Progenitor cell of endocrine pancreas (in vitro differentiated cells): ENCODE results near the gene PCDH11X. TPM values are rescaled to one million over a fixed set of nuclear protein-coding genes. Genes with fewer than 3 reads are reported as not detected.
A peak's percentile ranks its signal among the peaks of the same experiment; 100 is the strongest.
"Not testable (repeated sequence)": the region's sequence is repeated elsewhere in the genome, so short reads cannot be mapped to it uniquely, and the experiment has no call there.

Experiments used
- DNase-seq: peaks from one replicate; pipeline ENCODE4 v3.0.0; 2021; ENCODE audit warnings: low spot score; ENCODE audit not compliant: unreplicated experiment
- H3K27ac Mint-ChIP-seq: 2 replicates; pipeline ENCODE4 v1.8.0; 2021; ENCODE audit warnings: mild to moderate bottlenecking, moderate library complexity, mixed read lengths
- H3K27me3 Mint-ChIP-seq: 2 replicates; pipeline ENCODE4 v1.8.0; 2021; ENCODE audit warnings: mixed read lengths
- H3K36me3 Mint-ChIP-seq: 2 replicates; pipeline ENCODE4 v1.8.0; 2022; ENCODE audit warnings: mixed read lengths; ENCODE audit not compliant: insufficient read depth
- H3K4me1 Mint-ChIP-seq: 2 replicates; pipeline ENCODE4 v1.8.0; 2021; ENCODE audit warnings: low read depth, mixed read lengths
- H3K4me3 Mint-ChIP-seq: 2 replicates; pipeline ENCODE4 v1.8.0; 2021; ENCODE audit warnings: low read depth, mild to moderate bottlenecking, moderate library complexity, mixed read lengths
- H3K9me3 Mint-ChIP-seq: 2 replicates; pipeline ENCODE4 v1.8.0; 2021; ENCODE audit warnings: low read depth, mixed read lengths
- long read RNA-seq: library from polyadenylated mRNA; unstranded; transcript quantifications from one replicate; pipeline ENCODE4 v2.0.0, GENCODE V29; 2020
- total RNA-seq: library from RNA; stranded (reverse); gene quantifications from 2 replicates; pipeline ENCODE4 v1.2.1, GENCODE V29; 2021
- TF ChIP-seq, protein P1 (sequence below): fragments of 200-600 bp; sonication (generic); IDR thresholded peaks from one replicate; pipeline ENCODE4 v1.5.0; 2021; ENCODE audit warnings: antibody characterized with exemption, mild to moderate bottlenecking; ENCODE audit not compliant: unreplicated experiment

PCDH11X gene, protein sequence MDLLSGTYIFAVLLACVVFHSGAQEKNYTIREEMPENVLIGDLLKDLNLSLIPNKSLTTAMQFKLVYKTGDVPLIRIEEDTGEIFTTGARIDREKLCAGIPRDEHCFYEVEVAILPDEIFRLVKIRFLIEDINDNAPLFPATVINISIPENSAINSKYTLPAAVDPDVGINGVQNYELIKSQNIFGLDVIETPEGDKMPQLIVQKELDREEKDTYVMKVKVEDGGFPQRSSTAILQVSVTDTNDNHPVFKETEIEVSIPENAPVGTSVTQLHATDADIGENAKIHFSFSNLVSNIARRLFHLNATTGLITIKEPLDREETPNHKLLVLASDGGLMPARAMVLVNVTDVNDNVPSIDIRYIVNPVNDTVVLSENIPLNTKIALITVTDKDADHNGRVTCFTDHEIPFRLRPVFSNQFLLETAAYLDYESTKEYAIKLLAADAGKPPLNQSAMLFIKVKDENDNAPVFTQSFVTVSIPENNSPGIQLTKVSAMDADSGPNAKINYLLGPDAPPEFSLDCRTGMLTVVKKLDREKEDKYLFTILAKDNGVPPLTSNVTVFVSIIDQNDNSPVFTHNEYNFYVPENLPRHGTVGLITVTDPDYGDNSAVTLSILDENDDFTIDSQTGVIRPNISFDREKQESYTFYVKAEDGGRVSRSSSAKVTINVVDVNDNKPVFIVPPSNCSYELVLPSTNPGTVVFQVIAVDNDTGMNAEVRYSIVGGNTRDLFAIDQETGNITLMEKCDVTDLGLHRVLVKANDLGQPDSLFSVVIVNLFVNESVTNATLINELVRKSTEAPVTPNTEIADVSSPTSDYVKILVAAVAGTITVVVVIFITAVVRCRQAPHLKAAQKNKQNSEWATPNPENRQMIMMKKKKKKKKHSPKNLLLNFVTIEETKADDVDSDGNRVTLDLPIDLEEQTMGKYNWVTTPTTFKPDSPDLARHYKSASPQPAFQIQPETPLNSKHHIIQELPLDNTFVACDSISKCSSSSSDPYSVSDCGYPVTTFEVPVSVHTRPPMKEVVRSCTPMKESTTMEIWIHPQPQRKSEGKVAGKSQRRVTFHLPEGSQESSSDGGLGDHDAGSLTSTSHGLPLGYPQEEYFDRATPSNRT (N-terminal part only)
- 1.0 and 2.5 TPM in 2 replicates for total RNA-seq
- long read RNA-seq, full-length matches to known transcripts = 1 of 12 reads
- long read RNA-seq, partial matches to known transcripts = 2 of 12 reads
- long read RNA-seq, other reads (novel, unspliced or antisense) = 9 of 12 reads

DNA sequence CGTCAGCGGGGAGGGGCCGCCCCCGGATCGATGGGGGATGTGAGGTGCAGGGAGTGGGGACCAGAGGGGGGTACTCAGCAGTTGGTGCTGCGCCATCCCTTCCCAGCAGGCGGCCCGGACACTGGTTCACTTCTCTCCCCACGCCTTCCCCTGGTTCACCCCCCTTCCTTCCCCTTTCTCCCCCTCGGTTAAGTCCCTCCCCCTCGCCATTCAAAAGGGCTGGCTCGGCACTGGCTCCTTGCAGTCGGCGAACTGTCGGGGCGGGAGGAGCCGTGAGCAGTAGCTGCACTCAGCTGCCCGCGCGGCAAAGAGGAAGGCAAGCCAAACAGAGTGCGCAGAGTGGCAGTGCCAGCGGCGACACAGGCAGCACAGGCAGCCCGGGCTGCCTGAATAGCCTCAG, at the start of gene PCDH11X:
TSS of gene PCDH11X (plus strand) at position 241 of the 400 bp plus-strand sequence. CDS start 56,130 bp downstream, outside the sequence.
- Mint-ChIP-seq H3K4me1 (peaks cover 11% of the 10 kb centered on the region), H3K4me3 (peak within 1 kb of the TSS; percentile 71), H3K27me3 (peaks cover 57% of the 10 kb centered on the region)
- DNase-seq = peak; percentile 48
- not testable (repeated sequence) for H3K36me3 Mint-ChIP-seq, H3K27ac Mint-ChIP-seq, H3K9me3 Mint-ChIP-seq

DNA sequence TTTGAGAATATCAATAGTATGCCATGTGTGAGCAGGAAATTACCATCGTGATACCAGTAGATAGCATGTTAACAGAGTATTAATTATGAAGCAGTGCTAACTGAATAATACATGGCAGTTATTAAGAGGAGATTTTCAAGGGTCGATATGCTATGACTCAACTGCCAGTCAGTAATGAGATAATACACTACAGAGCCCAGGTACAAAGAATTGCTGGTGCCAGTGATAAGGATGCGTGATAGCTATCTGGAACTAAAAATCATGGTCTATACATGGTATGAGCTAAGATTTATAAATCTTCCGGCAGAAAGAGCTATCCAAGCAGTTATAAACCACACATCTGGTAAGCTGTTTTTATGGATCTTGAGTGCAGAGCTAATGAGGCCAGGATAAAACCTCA, 31.7 kb upstream of the PCDH11X start:
- not testable (repeated sequence) for DNase-seq, H3K27ac Mint-ChIP-seq, H3K4me3 Mint-ChIP-seq, H3K36me3 Mint-ChIP-seq, H3K27me3 Mint-ChIP-seq, H3K9me3 Mint-ChIP-seq, H3K4me1 Mint-ChIP-seq

DNA sequence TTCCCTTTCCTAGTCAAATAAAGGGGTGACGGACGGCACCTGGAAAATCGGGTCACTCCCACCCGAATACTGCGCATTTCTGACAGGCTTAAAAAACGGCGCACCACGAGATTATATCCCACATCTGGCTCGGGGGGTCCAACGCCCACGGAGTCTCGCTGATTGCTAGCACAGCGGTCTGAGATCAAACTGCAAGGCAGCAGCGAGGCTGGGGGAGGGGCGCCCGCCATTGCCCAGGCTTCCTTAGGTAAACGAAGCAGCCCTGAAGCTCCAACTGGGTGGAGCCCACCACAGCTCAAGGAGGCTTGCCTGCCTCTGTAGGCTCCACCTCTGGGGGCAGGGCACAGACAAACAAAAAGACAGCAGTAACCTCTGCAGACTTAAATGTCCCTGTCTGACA, 26.2 kb upstream of the PCDH11X start:
- not testable (repeated sequence) for H3K9me3 Mint-ChIP-seq, DNase-seq, H3K4me1 Mint-ChIP-seq, H3K27me3 Mint-ChIP-seq, H3K36me3 Mint-ChIP-seq
- H3K27ac Mint-ChIP-seq = peak overlapping the region; percentile 86
- H3K4me3 Mint-ChIP-seq = peak overlapping the region; percentile 72

DNA sequence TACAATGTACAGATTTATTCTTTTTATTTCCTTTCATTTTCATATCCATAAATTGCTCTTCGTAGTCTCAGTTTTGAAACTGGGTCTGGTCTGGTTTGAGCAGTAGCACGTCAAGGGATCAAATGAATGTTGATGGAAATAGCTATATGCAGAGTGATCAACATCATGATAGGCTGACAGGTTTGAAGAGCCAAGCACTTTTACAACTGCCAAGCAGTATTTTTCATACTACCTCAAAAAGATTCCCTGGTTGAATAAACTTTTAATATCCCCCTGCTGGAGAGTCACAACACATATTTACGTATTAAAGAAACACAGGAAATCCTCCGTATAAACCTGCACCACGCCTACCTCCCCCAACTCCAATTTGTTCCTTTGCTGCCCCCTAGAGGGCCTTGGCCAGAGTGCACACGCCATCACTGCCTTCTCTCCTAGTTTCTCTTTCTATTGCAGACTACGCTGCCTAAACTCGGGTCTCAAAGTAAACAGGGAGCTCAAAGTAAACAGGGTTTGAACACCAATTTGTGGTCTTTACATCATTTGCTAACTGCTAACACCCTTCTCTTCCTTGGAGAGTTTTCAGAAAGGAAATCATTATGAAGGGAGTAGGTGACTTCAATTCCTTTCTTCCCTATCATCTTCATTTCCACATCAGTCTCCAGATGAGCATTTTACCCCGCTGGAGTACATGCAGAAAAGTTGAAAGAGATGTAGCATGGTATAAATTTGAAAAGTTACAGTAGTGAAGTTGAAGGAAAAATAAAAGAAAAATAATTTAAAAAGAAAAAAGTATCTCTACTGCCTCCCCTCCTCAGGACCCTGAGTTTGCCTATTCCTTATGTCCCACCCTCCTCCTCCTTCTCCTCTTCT, 8.3 kb upstream of the PCDH11X start:
- H3K27ac Mint-ChIP-seq, H3K4me1 Mint-ChIP-seq, H3K36me3 Mint-ChIP-seq, H3K9me3 Mint-ChIP-seq, H3K27me3 Mint-ChIP-seq, H3K4me3 Mint-ChIP-seq, DNase-seq: not testable (repeated sequence)
- TF ChIP-seq, protein P1, sequence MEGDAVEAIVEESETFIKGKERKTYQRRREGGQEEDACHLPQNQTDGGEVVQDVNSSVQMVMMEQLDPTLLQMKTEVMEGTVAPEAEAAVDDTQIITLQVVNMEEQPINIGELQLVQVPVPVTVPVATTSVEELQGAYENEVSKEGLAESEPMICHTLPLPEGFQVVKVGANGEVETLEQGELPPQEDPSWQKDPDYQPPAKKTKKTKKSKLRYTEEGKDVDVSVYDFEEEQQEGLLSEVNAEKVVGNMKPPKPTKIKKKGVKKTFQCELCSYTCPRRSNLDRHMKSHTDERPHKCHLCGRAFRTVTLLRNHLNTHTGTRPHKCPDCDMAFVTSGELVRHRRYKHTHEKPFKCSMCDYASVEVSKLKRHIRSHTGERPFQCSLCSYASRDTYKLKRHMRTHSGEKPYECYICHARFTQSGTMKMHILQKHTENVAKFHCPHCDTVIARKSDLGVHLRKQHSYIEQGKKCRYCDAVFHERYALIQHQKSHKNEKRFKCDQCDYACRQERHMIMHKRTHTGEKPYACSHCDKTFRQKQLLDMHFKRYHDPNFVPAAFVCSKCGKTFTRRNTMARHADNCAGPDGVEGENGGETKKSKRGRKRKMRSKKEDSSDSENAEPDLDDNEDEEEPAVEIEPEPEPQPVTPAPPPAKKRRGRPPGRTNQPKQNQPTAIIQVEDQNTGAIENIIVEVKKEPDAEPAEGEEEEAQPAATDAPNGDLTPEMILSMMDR = peak; percentile 33

DNA sequence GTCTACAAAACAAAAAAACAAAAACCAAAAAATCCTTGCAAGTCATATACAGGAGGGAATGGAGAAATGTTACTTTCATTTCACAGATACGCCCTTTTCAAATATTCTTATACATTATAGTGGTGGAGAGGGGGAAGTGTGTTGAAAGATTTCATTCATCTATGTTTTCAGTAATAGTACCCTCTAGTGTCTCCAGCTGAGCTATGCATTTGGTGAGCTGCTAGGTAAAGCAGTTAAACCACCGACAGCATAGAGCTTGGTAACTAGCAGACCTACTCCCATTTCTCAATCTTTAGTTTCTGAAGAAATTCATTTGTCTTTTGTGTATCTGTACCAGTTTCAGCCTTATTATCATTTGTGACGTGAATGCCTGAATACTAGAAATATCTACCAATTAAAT, 5.2 kb upstream of the PCDH11X start:
- peaks cover 18% of the 10 kb centered on the region for H3K27me3 Mint-ChIP-seq
- H3K36me3 Mint-ChIP-seq, H3K9me3 Mint-ChIP-seq, H3K27ac Mint-ChIP-seq, H3K4me1 Mint-ChIP-seq, H3K4me3 Mint-ChIP-seq, DNase-seq: not testable (repeated sequence)
- TF ChIP-seq, protein P1 = peak; percentile 23

DNA sequence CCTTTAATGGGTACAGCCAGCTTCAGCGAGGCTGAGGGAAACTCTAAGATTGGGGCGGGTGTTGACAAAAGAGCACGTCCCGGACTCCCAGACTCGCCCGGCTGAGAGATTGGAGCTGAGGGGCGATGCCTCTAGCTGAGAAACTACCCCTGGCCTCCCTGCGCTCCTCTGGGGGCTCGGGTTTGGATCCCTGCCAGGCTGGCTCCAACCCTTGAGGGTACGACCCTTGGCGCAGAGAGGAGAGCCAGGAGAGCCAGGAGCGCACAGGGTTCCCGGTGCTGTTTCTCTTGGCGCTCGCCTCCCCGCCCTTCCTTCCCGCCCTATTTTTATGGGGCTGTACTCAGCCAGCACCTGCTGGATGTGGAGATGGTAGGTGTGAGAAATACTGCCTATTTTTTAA, 833 bp downstream of the PCDH11X start:
- not testable (repeated sequence) for DNase-seq
- Mint-ChIP-seq H3K4me1 (peaks cover 11% of the 10 kb centered on the region), H3K27me3 (peaks cover 62% of the 10 kb centered on the region)

DNA sequence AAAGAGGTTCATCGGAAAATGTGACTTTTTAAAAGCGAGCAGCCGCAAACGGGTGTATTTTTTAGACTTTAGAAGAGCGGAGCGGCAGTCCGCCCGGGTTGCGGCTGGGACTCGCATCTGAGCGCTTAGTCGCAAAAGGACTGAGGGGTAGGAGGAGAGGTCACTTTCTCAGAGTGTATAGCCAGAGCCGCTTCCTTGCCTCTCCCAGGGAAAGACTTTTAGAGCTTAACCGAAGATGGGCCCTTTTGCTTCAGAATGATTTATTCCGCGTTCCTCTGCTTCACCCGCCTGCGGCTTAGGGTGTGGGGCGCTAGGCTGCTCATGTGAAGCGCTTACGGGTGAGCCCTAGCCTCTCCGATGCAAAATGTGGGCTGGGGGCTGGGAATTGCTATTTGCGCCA, 1.5 kb downstream of the PCDH11X start:
- peaks cover 67% of the 10 kb centered on the region for H3K27me3 Mint-ChIP-seq
- H3K4me1 Mint-ChIP-seq = peaks cover 11% of the 10 kb centered on the region
- H3K9me3 Mint-ChIP-seq, DNase-seq, H3K36me3 Mint-ChIP-seq, H3K27ac Mint-ChIP-seq: not testable (repeated sequence)
- peak overlapping the region; percentile 71 for H3K4me3 Mint-ChIP-seq

More for the DNA sequence above, 833 bp downstream of the PCDH11X start:
- H3K36me3 Mint-ChIP-seq, H3K27ac Mint-ChIP-seq, H3K9me3 Mint-ChIP-seq: not testable (repeated sequence)
- peak overlapping the region; percentile 71 for H3K4me3 Mint-ChIP-seq

DNA sequence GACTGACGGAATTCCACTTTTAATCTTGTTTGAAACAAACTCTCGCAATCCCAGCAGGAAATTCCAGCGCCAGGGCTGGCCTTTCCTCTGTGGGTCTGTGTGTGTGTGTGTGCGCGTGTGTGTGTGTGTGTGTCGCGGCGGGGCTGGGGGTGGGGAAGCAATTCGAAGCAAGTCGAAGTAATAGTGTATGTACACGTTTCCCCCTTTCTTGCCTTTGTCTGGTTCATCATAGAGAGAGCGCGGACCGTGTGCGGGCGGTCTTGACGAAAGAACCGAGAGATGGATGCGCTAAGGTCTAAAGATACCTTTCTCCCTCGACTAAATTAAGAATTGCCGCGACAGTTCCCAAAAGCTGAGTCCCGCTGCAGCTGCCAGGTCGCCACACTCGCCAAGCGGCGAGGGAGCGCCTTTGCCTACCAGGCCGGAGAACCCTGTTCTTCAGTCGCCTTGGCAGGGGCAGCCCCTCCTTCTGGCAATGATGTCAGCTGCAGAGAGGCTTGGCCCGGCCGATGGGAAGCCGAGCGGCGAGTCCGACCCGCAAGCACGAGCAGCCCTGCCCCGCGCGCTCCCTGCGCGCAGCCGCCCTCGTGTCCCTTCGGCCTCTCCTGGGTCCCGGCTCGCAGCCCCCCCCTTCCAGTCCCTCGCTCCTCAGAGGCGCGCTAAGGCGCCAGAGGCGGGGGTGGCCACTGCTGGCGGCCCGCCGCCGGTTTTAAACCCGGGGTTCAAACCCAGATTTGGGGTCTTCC, 2.6 kb downstream of the PCDH11X start:
- DNase-seq, H3K9me3 Mint-ChIP-seq, H3K36me3 Mint-ChIP-seq: not testable (repeated sequence)
- Mint-ChIP-seq H3K4me1 (peaks cover 11% of the 10 kb centered on the region), H3K4me3 (peak overlapping the region; percentile 71), H3K27me3 (peaks cover 65% of the 10 kb centered on the region), H3K27ac (peak overlapping the region; percentile 86)

DNA sequence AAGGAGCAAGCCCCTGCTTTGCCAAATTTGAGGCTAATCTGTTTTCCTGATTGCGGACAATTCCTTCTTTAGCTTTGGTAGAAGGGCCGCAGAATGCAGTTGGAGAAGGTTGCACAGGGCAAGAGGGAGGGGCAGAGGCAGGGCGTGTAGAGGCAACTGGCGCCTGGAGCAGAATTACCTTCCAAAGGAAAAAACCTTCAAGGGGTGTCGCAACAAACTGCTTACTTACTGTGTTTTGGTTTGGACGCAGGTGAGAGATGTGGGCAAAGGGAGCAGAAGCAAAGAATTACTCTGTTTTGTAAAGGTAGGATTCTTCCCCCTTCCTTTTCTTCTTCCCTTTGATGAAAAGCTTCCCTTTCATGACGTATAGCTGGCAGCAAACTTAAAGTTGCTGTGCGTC, 3.6 kb downstream of the PCDH11X start:
- H3K27ac Mint-ChIP-seq, H3K9me3 Mint-ChIP-seq, DNase-seq, H3K36me3 Mint-ChIP-seq: not testable (repeated sequence)
- peaks cover 11% of the 10 kb centered on the region for H3K4me1 Mint-ChIP-seq
- peak overlapping the region; percentile 14 for H3K4me3 Mint-ChIP-seq
- peaks cover 57% of the 10 kb centered on the region for H3K27me3 Mint-ChIP-seq
